PFSK-1 (cell line): ENCODE data around the gene ADAMTS13.

ENCODE experiments used
- POLR2AphosphoS5 ChIP-seq: IDR thresholded peaks from 2 replicates; pipeline ENCODE4 v1.6.1; 2012; ENCODE audit warnings: low read depth, mild to moderate bottlenecking, control low read depth, low read length, moderate library complexity
- REST ChIP-seq, 2 experiments: IDR thresholded peaks; 2 replicates each; pipeline versions ENCODE4 v1.6.1 to v1.8.0; 2011 to 2012; ENCODE audit warnings: low read depth in 2 of 2, low read length in 2 of 2, control low read depth in 1 of 2, inconsistent platforms in 1 of 2, mild to moderate bottlenecking in 1 of 2, moderate library complexity in 1 of 2; ENCODE audit not compliant: insufficient read depth in 1 of 2
- TAF1 ChIP-seq: IDR thresholded peaks from 2 replicates; pipeline ENCODE4 v1.6.1; 2012; ENCODE audit warnings: low read length, control low read depth, borderline replicate concordance; ENCODE audit not compliant: insufficient read depth

GRCh38 chr9:133477461-133477860, 55.3 kb downstream of the ADAMTS13 start:
- TF ChIP-seq TAF1 (no peak), POLR2AphosphoS5 (no peak), REST (IDR thresholded peaks at IDR 0.05; ENCODE audit: insufficient read depth in 1 of 2, low read depth in 2 of 2, low read length in 2 of 2) (no peak)
